ENCODE data around the gene BCAP29. TPM values are rescaled to one million over a fixed set of nuclear protein-coding genes. Genes with fewer than 3 reads are reported as not detected.

BCAP29 gene
- total RNA-seq, 1 donor from 2014 or later = 103 TPM

DNA sequence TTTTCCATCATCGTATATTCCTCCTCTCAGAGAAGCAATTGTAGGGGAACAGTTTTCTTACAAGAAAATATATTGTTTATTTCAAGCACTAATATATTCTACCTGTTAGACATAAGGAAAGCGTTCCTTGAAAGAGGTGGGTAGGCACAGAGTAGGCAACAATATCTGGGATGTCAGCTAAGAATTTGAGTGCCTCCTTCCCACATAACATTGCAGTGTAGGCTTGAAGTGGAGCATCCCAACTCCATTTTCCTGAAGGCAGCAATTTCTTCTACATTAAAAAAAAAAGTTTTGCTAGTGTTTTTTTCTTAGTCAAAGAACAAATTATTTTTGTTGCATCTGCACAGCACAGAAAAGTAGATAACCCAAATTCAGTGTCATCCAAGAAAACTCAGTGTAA lies 20.8 kb downstream of the BCAP29 start:
- peaks cover 14% of the 10 kb centered on the region for H3F3A ChIP-seq (ENCODE audit: low read depth)
- no peaks in the 10 kb centered on the region for H3K27me3 ChIP-seq
- no peak overlapping the region for H3K4me2 ChIP-seq
- H3K9ac ChIP-seq = no peak overlapping the region
- H3K4me1 ChIP-seq = no peaks in the 10 kb centered on the region
- DNase-seq (ENCODE audit: low spot score) = no peak
- no peaks in the 10 kb centered on the region for H3K36me3 ChIP-seq
- no peak overlapping the region for H2AFZ ChIP-seq (replicated peaks)
- Mint-ChIP-seq H3K27ac (no peak overlapping the region), H3K27me3 (ENCODE audit: insufficient read depth, low read depth) (no peaks in the 10 kb centered on the region), H3K9me3 (no peaks in the 10 kb centered on the region), H3K4me3 (no peak overlapping the region), H3K36me3 (peaks cover 2% of the 10 kb centered on the region), H3K4me1 (no peaks in the 10 kb centered on the region)
- H3K9me3 ChIP-seq (ENCODE audit: low read depth) = no peaks in the 10 kb centered on the region
- TF ChIP-seq, protein P1, sequence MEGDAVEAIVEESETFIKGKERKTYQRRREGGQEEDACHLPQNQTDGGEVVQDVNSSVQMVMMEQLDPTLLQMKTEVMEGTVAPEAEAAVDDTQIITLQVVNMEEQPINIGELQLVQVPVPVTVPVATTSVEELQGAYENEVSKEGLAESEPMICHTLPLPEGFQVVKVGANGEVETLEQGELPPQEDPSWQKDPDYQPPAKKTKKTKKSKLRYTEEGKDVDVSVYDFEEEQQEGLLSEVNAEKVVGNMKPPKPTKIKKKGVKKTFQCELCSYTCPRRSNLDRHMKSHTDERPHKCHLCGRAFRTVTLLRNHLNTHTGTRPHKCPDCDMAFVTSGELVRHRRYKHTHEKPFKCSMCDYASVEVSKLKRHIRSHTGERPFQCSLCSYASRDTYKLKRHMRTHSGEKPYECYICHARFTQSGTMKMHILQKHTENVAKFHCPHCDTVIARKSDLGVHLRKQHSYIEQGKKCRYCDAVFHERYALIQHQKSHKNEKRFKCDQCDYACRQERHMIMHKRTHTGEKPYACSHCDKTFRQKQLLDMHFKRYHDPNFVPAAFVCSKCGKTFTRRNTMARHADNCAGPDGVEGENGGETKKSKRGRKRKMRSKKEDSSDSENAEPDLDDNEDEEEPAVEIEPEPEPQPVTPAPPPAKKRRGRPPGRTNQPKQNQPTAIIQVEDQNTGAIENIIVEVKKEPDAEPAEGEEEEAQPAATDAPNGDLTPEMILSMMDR (IDR thresholded peaks at IDR 0.05) = no peak
- TF ChIP-seq EZH2phosphoT487 (IDR thresholded peaks at IDR 0.05) (no peak), EZH2 (IDR thresholded peaks at IDR 0.05) (no peak)
- no peak overlapping the region for H3K4me3 ChIP-seq
- no peaks in the 10 kb centered on the region for H3K79me2 ChIP-seq (ENCODE audit: low read depth)
- H4K20me1 ChIP-seq (ENCODE audit: low read depth) = no peaks in the 10 kb centered on the region
- no peak overlapping the region for H3K27ac ChIP-seq

DNA sequence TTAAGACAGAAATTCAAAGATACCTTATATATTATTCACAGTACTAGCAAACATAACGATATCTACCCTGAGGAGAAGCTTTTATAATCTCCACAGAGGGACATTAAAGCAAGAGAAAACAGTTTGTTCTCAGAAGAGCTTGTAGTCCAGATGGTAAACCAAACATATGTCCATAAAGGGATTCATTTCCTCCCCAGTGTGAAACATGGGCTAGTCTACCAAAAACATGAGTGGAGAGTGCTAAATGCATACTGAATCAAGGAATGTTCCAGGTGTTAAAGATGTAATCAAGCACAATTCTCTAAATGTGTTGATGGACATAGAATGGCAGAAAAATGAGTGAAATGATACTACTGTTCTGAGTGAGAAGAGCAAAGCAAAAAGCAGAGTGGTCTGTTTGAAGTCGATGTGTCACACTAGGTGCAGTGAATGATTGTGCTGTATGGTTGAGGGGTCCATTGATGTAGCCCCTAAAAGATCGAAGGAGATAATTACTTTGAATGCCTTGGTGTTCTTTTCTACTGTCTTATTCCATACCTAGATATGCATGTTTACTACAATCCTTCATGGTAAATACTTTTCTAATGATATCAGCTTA lies 25.3 kb downstream of the BCAP29 start:
- Histone ChIP-seq H3K9ac (no peak overlapping the region), H3K79me2 (ENCODE audit: low read depth) (no peaks in the 10 kb centered on the region), H3K9me3 (ENCODE audit: low read depth) (no peaks in the 10 kb centered on the region), H2AFZ (replicated peaks) (no peak overlapping the region), H3K36me3 (peaks cover 3% of the 10 kb centered on the region), H4K20me1 (ENCODE audit: low read depth) (no peaks in the 10 kb centered on the region), H3K27ac (no peak overlapping the region), H3K4me2 (no peak overlapping the region), H3F3A (ENCODE audit: low read depth) (no peaks in the 10 kb centered on the region), H3K4me3 (no peak overlapping the region), H3K27me3 (no peaks in the 10 kb centered on the region), H3K4me1 (no peaks in the 10 kb centered on the region)
- peaks cover 2% of the 10 kb centered on the region for H3K4me1 Mint-ChIP-seq
- no peak overlapping the region for H3K27ac Mint-ChIP-seq
- TF ChIP-seq EZH2phosphoT487 (IDR thresholded peaks at IDR 0.05) (no peak), EZH2 (IDR thresholded peaks at IDR 0.05) (no peak)
- TF ChIP-seq, protein P1 (IDR thresholded peaks at IDR 0.05) = no peak
- no peaks in the 10 kb centered on the region for H3K27me3 Mint-ChIP-seq (ENCODE audit: insufficient read depth, low read depth)
- no peak for DNase-seq (ENCODE audit: low spot score)
- no peak overlapping the region for H3K4me3 Mint-ChIP-seq
- no peaks in the 10 kb centered on the region for H3K9me3 Mint-ChIP-seq
- peaks cover 2% of the 10 kb centered on the region for H3K36me3 Mint-ChIP-seq

DNA sequence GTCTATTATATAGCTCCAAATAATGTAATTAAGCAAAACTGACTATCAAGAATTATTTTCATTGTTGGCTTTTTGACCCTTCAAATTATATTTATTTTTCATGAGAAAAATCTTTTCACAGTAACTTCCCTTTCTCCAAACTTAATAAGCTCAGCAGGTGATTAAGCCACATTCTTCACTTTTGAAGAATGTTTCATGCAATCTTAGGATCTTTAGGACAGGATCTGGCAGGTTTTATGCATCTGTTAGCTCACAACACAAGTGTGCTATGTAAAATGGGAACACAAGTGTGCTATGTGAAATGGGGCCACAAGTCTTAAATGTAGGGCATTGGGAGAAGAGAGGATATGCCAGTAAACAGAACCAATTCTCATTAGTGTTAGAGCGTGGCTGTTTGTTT lies 26.3 kb downstream of the BCAP29 start:
- H3K9ac ChIP-seq = no peak overlapping the region
- H3K4me1 ChIP-seq = no peaks in the 10 kb centered on the region

More for the DNA sequence above, 26.3 kb downstream of the BCAP29 start:
- no peak overlapping the region for H3K27ac Mint-ChIP-seq
- peaks cover 2% of the 10 kb centered on the region for H3K4me1 Mint-ChIP-seq
- Histone ChIP-seq H4K20me1 (ENCODE audit: low read depth) (no peaks in the 10 kb centered on the region), H3K4me2 (no peak overlapping the region), H2AFZ (replicated peaks) (no peak overlapping the region), H3K27ac (no peak overlapping the region), H3F3A (ENCODE audit: low read depth) (no peaks in the 10 kb centered on the region), H3K4me3 (no peak overlapping the region), H3K27me3 (no peaks in the 10 kb centered on the region), H3K9me3 (ENCODE audit: low read depth) (no peaks in the 10 kb centered on the region), H3K79me2 (ENCODE audit: low read depth) (no peaks in the 10 kb centered on the region), H3K36me3 (peaks cover 3% of the 10 kb centered on the region)
- peaks cover 2% of the 10 kb centered on the region for H3K36me3 Mint-ChIP-seq
- TF ChIP-seq, protein P1 (IDR thresholded peaks at IDR 0.05) = no peak
- TF ChIP-seq EZH2phosphoT487 (IDR thresholded peaks at IDR 0.05) (no peak), EZH2 (IDR thresholded peaks at IDR 0.05) (no peak)
- DNase-seq (ENCODE audit: low spot score) = no peak
- no peaks in the 10 kb centered on the region for H3K27me3 Mint-ChIP-seq (ENCODE audit: insufficient read depth, low read depth)
- no peak overlapping the region for H3K4me3 Mint-ChIP-seq
- no peaks in the 10 kb centered on the region for H3K9me3 Mint-ChIP-seq
